Neuronal stem cell (in vitro differentiated cells): ENCODE data around the gene RNF167.
A peak's percentile ranks its signal among the peaks of the same experiment; 100 is the strongest.
"Not testable (repeated sequence)": the region's sequence is repeated elsewhere in the genome, so short reads cannot be mapped to it uniquely, and the experiment has no call there.

ENCODE experiments used
- DNase-seq: peaks from one replicate; pipeline ENCODE4 v3.0.0-alpha.2; 2013; ENCODE audit warnings: low spot score
- H2AFZ ChIP-seq: one replicate; pipeline ENCODE4 v1.6.1; 2013; ENCODE audit warnings: mild to moderate bottlenecking, low read length, inconsistent platforms
- H2AK5ac ChIP-seq: 2 replicates; pipeline ENCODE4 v1.6.1; 2013; ENCODE audit warnings: low read depth, mild to moderate bottlenecking, inconsistent platforms, low read length, moderate library complexity, mixed read lengths
- H2BK120ac ChIP-seq: 2 replicates; pipeline ENCODE4 v1.6.1; 2013; ENCODE audit warnings: low read depth, mild to moderate bottlenecking, inconsistent platforms, low read length, moderate library complexity, mixed read lengths
- H2BK12ac ChIP-seq: one replicate; pipeline ENCODE4 v1.6.1; 2013; ENCODE audit warnings: low read length, inconsistent platforms
- H2BK15ac ChIP-seq: 2 replicates; pipeline ENCODE4 v1.6.1; 2013; ENCODE audit warnings: mild to moderate bottlenecking, low read length, inconsistent platforms, mixed read lengths
- H2BK5ac ChIP-seq: one replicate; pipeline ENCODE4 v1.6.1; 2013; ENCODE audit warnings: inconsistent platforms, mild to moderate bottlenecking, low read length, moderate library complexity
- H3K14ac ChIP-seq: one replicate; pipeline ENCODE4 v1.6.1; 2013; ENCODE audit warnings: low read length, inconsistent platforms
- H3K18ac ChIP-seq: 2 replicates; pipeline ENCODE4 v1.6.1; 2013; ENCODE audit warnings: low read length, inconsistent platforms
- H3K23ac ChIP-seq: 2 replicates; pipeline ENCODE4 v1.6.1; 2013; ENCODE audit warnings: low read depth, mild to moderate bottlenecking, mixed read lengths, low read length, inconsistent platforms; ENCODE audit not compliant: poor library complexity
- H3K27ac ChIP-seq: replicated peaks from 3 replicates; pipeline ENCODE4 v1.5.1; 2013; ENCODE audit warnings: low read length, inconsistent platforms
- H3K27me3 ChIP-seq, 3 experiments: 2 replicates each; pipeline ENCODE4 v1.6.1; 2013; ENCODE audit warnings: low read length in 3 of 3, mild to moderate bottlenecking in 2 of 3, inconsistent platforms in 1 of 3, low read depth in 1 of 3, mixed read lengths in 1 of 3, moderate library complexity in 1 of 3; ENCODE audit not compliant: control insufficient read depth in 3 of 3, insufficient read depth in 3 of 3
- H3K36me3 ChIP-seq, 2 donors: replicated peaks in 1 of 2; 2 replicates each; pipeline ENCODE4 v1.6.1; 2013; ENCODE audit warnings: low read length in 2 of 2; ENCODE audit not compliant: control insufficient read depth in 2 of 2, insufficient read depth in 2 of 2
- H3K4ac ChIP-seq: 2 replicates; pipeline ENCODE4 v1.6.1; 2013; ENCODE audit warnings: inconsistent platforms, mild to moderate bottlenecking, low read length, moderate library complexity
- H3K4me1 ChIP-seq, 2 donors: 1 replicate in 1 of 2; 2 replicates in 1 of 2; pipeline ENCODE4 v1.6.1; 2013; ENCODE audit warnings: low read length in 2 of 2, low read depth in 1 of 2; ENCODE audit not compliant: control insufficient read depth in 2 of 2, insufficient read depth in 1 of 2
- H3K4me2 ChIP-seq: one replicate; pipeline ENCODE4 v1.6.1; 2013; ENCODE audit warnings: mild to moderate bottlenecking, low read length, inconsistent platforms; ENCODE audit not compliant: insufficient read depth, poor library complexity, severe bottlenecking
- H3K4me3 ChIP-seq, 2 donors: 2 replicates each; pipeline ENCODE4 v1.5.1; 2013; ENCODE audit warnings: low read length in 2 of 2, mild to moderate bottlenecking in 2 of 2, inconsistent platforms in 1 of 2, moderate library complexity in 1 of 2
- H3K79me1 ChIP-seq: one replicate; pipeline ENCODE4 v1.6.1; 2013; ENCODE audit warnings: low read depth, mild to moderate bottlenecking, inconsistent platforms, low read length, moderate library complexity
- H3K9ac ChIP-seq: one replicate; pipeline ENCODE4 v1.6.1; 2013; ENCODE audit warnings: mild to moderate bottlenecking, low read depth, low read length, inconsistent platforms; ENCODE audit not compliant: poor library complexity
- H3K9me3 ChIP-seq, 2 donors: replicated peaks in 1 of 2; 2 replicates each; pipeline versions ENCODE3 to v1.6.1; 2013; ENCODE audit warnings: low read length in 2 of 2, mild to moderate bottlenecking in 2 of 2, inconsistent platforms in 1 of 2, low read depth in 1 of 2, mixed read lengths in 1 of 2, moderate library complexity in 1 of 2; ENCODE audit not compliant: control insufficient read depth in 2 of 2, insufficient read depth in 1 of 2
- H4K8ac ChIP-seq: one replicate; pipeline ENCODE4 v1.6.1; 2013; ENCODE audit warnings: low read depth, mild to moderate bottlenecking, inconsistent platforms, low read length, moderate library complexity
- H4K91ac ChIP-seq: one replicate; pipeline ENCODE4 v1.6.1; 2013; ENCODE audit warnings: low read length, low read depth, mild to moderate bottlenecking, inconsistent platforms; ENCODE audit not compliant: poor library complexity
- WGBS, 2 donors: extraction: QIAGEN DNeasy Blood & Tissue Kit; methylation state at CpG; one replicate each; pipeline ENCODE4 v1.1.7; 2013; ENCODE audit warnings: missing lambda C conversion rate in 2 of 2, mixed read lengths in 1 of 2; ENCODE audit not compliant: insufficient read length in 2 of 2, insufficient replicate concordance in 1 of 2; ENCODE audit errors: extremely low coverage in 2 of 2; 5-methylcytosine and 5-hydroxymethylcytosine counted together

Gene RNF167

GRCh38 chr17:4926577-4927335 is 13.3 kb upstream of the RNF167 start:
- H4K91ac ChIP-seq, H3K9ac ChIP-seq, H3K27ac ChIP-seq, H3K27me3 ChIP-seq, H3K4me1 ChIP-seq, H2BK5ac ChIP-seq, H3K4me3 ChIP-seq, H3K79me1 ChIP-seq, H3K23ac ChIP-seq, H2BK12ac ChIP-seq, H3K4ac ChIP-seq, H2AK5ac ChIP-seq, DNase-seq, H3K18ac ChIP-seq, H3K14ac ChIP-seq, H4K8ac ChIP-seq, H3K36me3 ChIP-seq, H3K4me2 ChIP-seq, H2BK120ac ChIP-seq, H2BK15ac ChIP-seq, H2AFZ ChIP-seq, H3K9me3 ChIP-seq: not testable (repeated sequence)
- WGBS, 2 donors = no CpG with 5 or more reads among the region's 24 CpGs

GRCh38 chr17:4928881-4929280 is 11.2 kb upstream of the RNF167 start:
- H2BK15ac ChIP-seq = no peak overlapping the region
- WGBS, 2 donors = 100% methylated on average over 1 of the region's 18 CpGs; no CpG with 5 or more reads in 1 of the 2 donors

GRCh38 chr17:4931963-4932362 is 8.1 kb upstream of the RNF167 start, which contains the start of gene GP1BA:
Gene GP1BA, plus strand, starts transcription at chr17:4932277. Its CDS starts 328 bp downstream, at chr17:4932605.
- no peak within 1 kb of the TSS for H4K91ac ChIP-seq
- no peak for DNase-seq

More at GRCh38 chr17:4928881-4929280, 11.2 kb upstream of the RNF167 start:
- no peak overlapping the region for H3K14ac ChIP-seq
- H2AK5ac ChIP-seq = no peak overlapping the region
- H3K27me3 ChIP-seq = no peaks in the 10 kb centered on the region
- no peak overlapping the region for H3K23ac ChIP-seq
- H3K9ac ChIP-seq = no peak overlapping the region
- H3K27ac ChIP-seq = no peak overlapping the region
- H4K8ac ChIP-seq = no peak overlapping the region
- no peak overlapping the region for H2BK12ac ChIP-seq
- H3K4me2 ChIP-seq = no peak overlapping the region
- H2AFZ ChIP-seq = no peak overlapping the region
- H3K9me3 ChIP-seq = no peaks in the 10 kb centered on the region
- H2BK120ac ChIP-seq = no peak overlapping the region
- no peak overlapping the region for H3K18ac ChIP-seq
- H3K79me1 ChIP-seq = no peaks in the 10 kb centered on the region
- H2BK5ac ChIP-seq = no peak overlapping the region
- H3K4ac ChIP-seq = no peak overlapping the region
- H3K4me1 ChIP-seq = no peaks in the 10 kb centered on the region
- no peak overlapping the region for H4K91ac ChIP-seq
- H3K36me3 ChIP-seq = no peaks in the 10 kb centered on the region
- DNase-seq = no peak
- no peak overlapping the region for H3K4me3 ChIP-seq

DNA sequence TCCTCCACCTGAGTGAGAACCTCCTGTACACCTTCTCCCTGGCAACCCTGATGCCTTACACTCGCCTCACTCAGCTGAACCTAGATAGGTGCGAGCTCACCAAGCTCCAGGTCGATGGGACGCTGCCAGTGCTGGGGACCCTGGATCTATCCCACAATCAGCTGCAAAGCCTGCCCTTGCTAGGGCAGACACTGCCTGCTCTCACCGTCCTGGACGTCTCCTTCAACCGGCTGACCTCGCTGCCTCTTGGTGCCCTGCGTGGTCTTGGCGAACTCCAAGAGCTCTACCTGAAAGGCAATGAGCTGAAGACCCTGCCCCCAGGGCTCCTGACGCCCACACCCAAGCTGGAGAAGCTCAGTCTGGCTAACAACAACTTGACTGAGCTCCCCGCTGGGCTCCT is 7.3 kb upstream of the RNF167 start:
- DNase-seq = no peak
- Histone ChIP-seq H3K14ac (no peak overlapping the region), H4K8ac (no peak overlapping the region), H3K23ac (no peak overlapping the region), H3K4me1 (peaks cover 0 to 2% of the 10 kb centered on the region in 2 donors), H3K36me3 (peaks cover 11 to 24% of the 10 kb centered on the region in 2 donors), H3K4me2 (no peak overlapping the region), H3K18ac (peak overlapping the region; percentile 17), H3K9me3 (no peaks in the 10 kb centered on the region), H2BK12ac (no peak overlapping the region), H3K79me1 (peaks cover 3% of the 10 kb centered on the region), H2AK5ac (no peak overlapping the region), H3K4me3 (no peak overlapping the region), H3K27ac (no peak overlapping the region), H2BK120ac (no peak overlapping the region), H2AFZ (no peak overlapping the region), H2BK15ac (no peak overlapping the region), H4K91ac (no peak overlapping the region), H2BK5ac (peak overlapping the region; percentile 22), H3K4ac (no peak overlapping the region), H3K9ac (peak overlapping the region; percentile 72), H3K27me3 (no peaks in the 10 kb centered on the region)
- WGBS, 2 donors = no CpG with 5 or more reads among the region's 12 CpGs

More at GRCh38 chr17:4931963-4932362, 8.1 kb upstream of the RNF167 start, which contains the start of gene GP1BA:
- Histone ChIP-seq H3K9me3 (no peaks in the 10 kb centered on the region), H2BK12ac (no peak within 1 kb of the TSS), H3K4me2 (no peak within 1 kb of the TSS), H3K36me3 (peaks cover 5 to 16% of the 10 kb centered on the region in 2 donors), H3K9ac (peak within 1 kb of the TSS; percentile 78), H3K4me3 (no peak within 1 kb of the TSS), H3K79me1 (no peaks in the 10 kb centered on the region), H2AK5ac (no peak within 1 kb of the TSS), H4K8ac (no peak within 1 kb of the TSS), H3K14ac (no peak within 1 kb of the TSS), H2BK120ac (no peak within 1 kb of the TSS), H2BK15ac (no peak within 1 kb of the TSS), H3K27ac (no peak within 1 kb of the TSS), H2BK5ac (peak within 1 kb of the TSS; percentile 22), H2AFZ (no peak within 1 kb of the TSS), H3K18ac (peak within 1 kb of the TSS; percentile 17), H3K23ac (no peak within 1 kb of the TSS), H3K4me1 (peaks cover 0 to 2% of the 10 kb centered on the region in 2 donors), H3K27me3 (no peaks in the 10 kb centered on the region), H3K4ac (no peak within 1 kb of the TSS)
- no CpG with 5 or more reads among the region's 14 CpGs for WGBS, 2 donors
